Mucosa of stomach (tissue), 1 donor: ENCODE data around the gene LCE7A.

ENCODE experiments used
- H3K27me3 ChIP-seq: one replicate; pipeline ENCODE4 v1.7.0; 2013; ENCODE audit warnings: mild to moderate bottlenecking, low read length; ENCODE audit not compliant: control insufficient read depth, insufficient read depth
- H3K36me3 ChIP-seq: one replicate; pipeline ENCODE4 v1.7.0; 2013; ENCODE audit warnings: low read length; ENCODE audit not compliant: control insufficient read depth, insufficient read depth
- H3K4me1 ChIP-seq: one replicate; pipeline ENCODE4 v1.7.0; 2013; ENCODE audit warnings: mild to moderate bottlenecking, low read length; ENCODE audit not compliant: control insufficient read depth, insufficient read depth
- H3K4me3 ChIP-seq: one replicate; pipeline ENCODE4 v1.7.0; 2013; ENCODE audit warnings: low read length
- H3K9ac ChIP-seq: one replicate; pipeline ENCODE4 v1.7.0; 2013; ENCODE audit warnings: mild to moderate bottlenecking, low read length, moderate library complexity
- H3K9me3 ChIP-seq: one replicate; pipeline ENCODE4 v1.7.0; 2013; ENCODE audit warnings: mild to moderate bottlenecking, low read length, moderate library complexity; ENCODE audit not compliant: control insufficient read depth
- donor health status: Pancreatic carcinoma.

Gene LCE7A

DNA sequence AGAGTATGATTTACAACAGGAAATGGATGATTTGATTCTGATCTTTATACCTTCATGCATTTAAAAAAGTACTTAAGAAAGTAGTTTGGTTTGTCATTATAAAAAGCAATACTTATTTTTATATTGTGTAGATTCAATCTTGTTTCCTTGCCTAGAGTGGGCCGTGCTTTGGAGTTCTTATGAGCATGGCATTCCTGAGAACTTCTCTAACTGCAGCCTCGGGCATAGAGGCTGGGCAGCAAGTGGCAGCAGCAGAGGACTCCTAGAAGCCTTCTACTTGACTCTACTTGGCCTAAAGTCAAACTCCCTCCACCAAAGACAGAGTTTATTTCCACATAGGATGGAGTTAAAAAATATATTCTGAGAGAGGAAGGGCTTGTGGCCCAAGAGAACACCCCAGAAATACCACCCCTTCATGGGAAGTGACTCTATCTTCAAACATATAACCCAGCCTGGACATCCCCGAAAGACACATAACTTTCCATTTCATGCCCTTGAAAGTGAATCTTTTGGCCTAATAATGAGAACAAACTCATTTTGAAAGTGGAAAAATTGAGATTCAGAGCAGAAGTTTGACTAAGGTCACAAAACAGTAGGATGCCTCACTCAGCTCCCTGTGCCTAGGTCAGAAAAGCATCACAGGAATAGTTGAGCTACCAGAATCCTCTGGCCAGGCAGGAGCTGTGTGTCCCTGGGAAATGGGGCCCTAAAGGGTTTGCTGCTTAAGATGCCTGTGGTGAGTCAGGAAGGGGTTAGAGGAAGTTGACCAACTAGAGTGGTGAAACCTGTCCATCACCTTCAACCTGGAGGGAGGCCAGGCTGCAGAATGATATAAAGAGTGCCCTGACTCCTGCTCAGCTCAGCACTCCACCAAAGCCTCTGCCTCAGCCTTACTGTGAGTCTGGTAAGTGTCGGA, 48.1 kb downstream of the LCE7A start, which contains the start of gene IVL:
TSS of gene IVL (plus strand) at position 861 of the 916 bp plus-strand sequence. CDS start 1,252 bp downstream, outside the sequence.
- Histone ChIP-seq H3K9ac (no peak within 1 kb of the TSS), H3K27me3 (peaks cover 5% of the 10 kb centered on the region), H3K9me3 (no peaks in the 10 kb centered on the region), H3K4me1 (no peaks in the 10 kb centered on the region), H3K36me3 (no peaks in the 10 kb centered on the region), H3K4me3 (no peak within 1 kb of the TSS)

GRCh38 chr1:152909206-152909605, 49.4 kb downstream of the LCE7A start:
- Histone ChIP-seq H3K27me3 (peaks cover 5% of the 10 kb centered on the region), H3K4me3 (no peak overlapping the region), H3K9ac (no peak overlapping the region), H3K4me1 (no peaks in the 10 kb centered on the region), H3K36me3 (no peaks in the 10 kb centered on the region), H3K9me3 (no peaks in the 10 kb centered on the region)
